Measurements from ENCODE around the gene MTHFR.

DNA sequence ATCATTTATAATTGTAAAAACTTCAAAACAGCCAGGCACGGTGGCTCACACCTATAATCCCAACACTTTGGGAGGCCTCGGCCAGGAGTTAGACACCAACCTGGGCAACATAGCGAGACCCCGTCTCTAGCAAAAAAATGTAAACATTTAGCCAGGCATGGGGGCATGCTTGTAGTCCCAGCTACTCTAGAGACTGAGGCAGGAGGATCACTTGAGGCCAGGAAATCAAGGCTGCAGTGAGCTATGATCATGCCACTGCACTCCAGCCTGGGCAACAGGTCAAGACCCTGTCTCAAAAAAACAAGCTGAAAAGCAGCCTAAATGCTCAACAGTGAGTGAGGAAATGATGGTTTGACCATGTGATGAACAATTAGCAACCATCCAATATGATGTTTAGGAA, 36.5 kb downstream of the MTHFR start:
- TF ChIP-seq, protein P1, sequence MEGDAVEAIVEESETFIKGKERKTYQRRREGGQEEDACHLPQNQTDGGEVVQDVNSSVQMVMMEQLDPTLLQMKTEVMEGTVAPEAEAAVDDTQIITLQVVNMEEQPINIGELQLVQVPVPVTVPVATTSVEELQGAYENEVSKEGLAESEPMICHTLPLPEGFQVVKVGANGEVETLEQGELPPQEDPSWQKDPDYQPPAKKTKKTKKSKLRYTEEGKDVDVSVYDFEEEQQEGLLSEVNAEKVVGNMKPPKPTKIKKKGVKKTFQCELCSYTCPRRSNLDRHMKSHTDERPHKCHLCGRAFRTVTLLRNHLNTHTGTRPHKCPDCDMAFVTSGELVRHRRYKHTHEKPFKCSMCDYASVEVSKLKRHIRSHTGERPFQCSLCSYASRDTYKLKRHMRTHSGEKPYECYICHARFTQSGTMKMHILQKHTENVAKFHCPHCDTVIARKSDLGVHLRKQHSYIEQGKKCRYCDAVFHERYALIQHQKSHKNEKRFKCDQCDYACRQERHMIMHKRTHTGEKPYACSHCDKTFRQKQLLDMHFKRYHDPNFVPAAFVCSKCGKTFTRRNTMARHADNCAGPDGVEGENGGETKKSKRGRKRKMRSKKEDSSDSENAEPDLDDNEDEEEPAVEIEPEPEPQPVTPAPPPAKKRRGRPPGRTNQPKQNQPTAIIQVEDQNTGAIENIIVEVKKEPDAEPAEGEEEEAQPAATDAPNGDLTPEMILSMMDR (IDR thresholded peaks at IDR 0.05) = no peak
- no peak for TF ChIP-seq POLR2A (IDR thresholded peaks at IDR 0.05)
